ENCODE results near the gene KLHL34.

KLHL34 gene

GRCh38 chrX:21658152-21658737 lies at the start of gene KLHL34:
KLHL34 (minus strand) TSS chrX:21658330; CDS start chrX:21657788, 542 bp downstream.
- DNase-seq (ENCODE audit: low read depth, low spot score), result no peak

GRCh38 chrX:21705225-21705624 lies 47.1 kb upstream of the KLHL34 start:
- no peak for DNase-seq (ENCODE audit: low read depth, low spot score)

GRCh38 chrX:21702725-21703124 lies 44.6 kb upstream of the KLHL34 start:
- no peak for DNase-seq (ENCODE audit: low read depth, low spot score)

- no peak for DNase-seq (ENCODE audit: low read depth, low spot score)
Observed at GRCh38 chrX:21700967-21701366, 42.8 kb upstream of the KLHL34 start.

- no peak for DNase-seq (ENCODE audit: low read depth, low spot score)
Observed at GRCh38 chrX:21700275-21700674, 42.1 kb upstream of the KLHL34 start.

GRCh38 chrX:21699136-21699535 lies 41.0 kb upstream of the KLHL34 start:
- DNase-seq (ENCODE audit: low read depth, low spot score), result no peak

GRCh38 chrX:21698272-21698671 lies 40.1 kb upstream of the KLHL34 start:
- DNase-seq (ENCODE audit: low read depth, low spot score), result no peak

GRCh38 chrX:21691512-21692018 lies 33.4 kb upstream of the KLHL34 start:
- DNase-seq (ENCODE audit: low read depth, low spot score), result no peak

GRCh38 chrX:21683941-21684340 lies 25.8 kb upstream of the KLHL34 start:
- DNase-seq (ENCODE audit: low read depth, low spot score), result peak; percentile 8

GRCh38 chrX:21678048-21678612 lies 20.0 kb upstream of the KLHL34 start:
- peak; percentile 27 for DNase-seq (ENCODE audit: low read depth, low spot score)

- no peak for DNase-seq (ENCODE audit: low read depth, low spot score)
Observed at GRCh38 chrX:21675931-21676330, 17.8 kb upstream of the KLHL34 start.

- no peak for DNase-seq (ENCODE audit: low read depth, low spot score)
Observed at GRCh38 chrX:21674430-21675186, 16.5 kb upstream of the KLHL34 start.

- DNase-seq (ENCODE audit: low read depth, low spot score), result peak; percentile 65
Observed at GRCh38 chrX:21666679-21667078, 8.5 kb upstream of the KLHL34 start.

- no peak for DNase-seq (ENCODE audit: low read depth, low spot score)
Observed at GRCh38 chrX:21666252-21666651, 8.1 kb upstream of the KLHL34 start.

- DNase-seq (ENCODE audit: low read depth, low spot score), result no peak
Observed at GRCh38 chrX:21662761-21663160, 4.6 kb upstream of the KLHL34 start.

GRCh38 chrX:21661316-21661715 lies 3.2 kb upstream of the KLHL34 start:
- no peak for DNase-seq (ENCODE audit: low read depth, low spot score)

- no peak for DNase-seq (ENCODE audit: low read depth, low spot score)
Observed at GRCh38 chrX:21660156-21660555, 2.0 kb upstream of the KLHL34 start.

- no peak for DNase-seq (ENCODE audit: low read depth, low spot score)
Observed at GRCh38 chrX:21659320-21659719, 1.2 kb upstream of the KLHL34 start.

GRCh38 chrX:21658746-21659145 lies 616 bp upstream of the KLHL34 start:
- DNase-seq (ENCODE audit: low read depth, low spot score), result no peak

- no peak for DNase-seq (ENCODE audit: low read depth, low spot score)
Observed at GRCh38 chrX:21657318-21658151, 595 bp downstream of the KLHL34 start.

GRCh38 chrX:21656587-21657317 lies 1.4 kb downstream of the KLHL34 start:
- no peak for DNase-seq (ENCODE audit: low read depth, low spot score)
